ENCODE data around the gene RUNX1. TPM values are rescaled to one million over a fixed set of nuclear protein-coding genes. Genes with fewer than 3 reads are reported as not detected.

RUNX1 gene
- total RNA-seq, 1 donor from 2014 or later = 92.1 TPM

DNA sequence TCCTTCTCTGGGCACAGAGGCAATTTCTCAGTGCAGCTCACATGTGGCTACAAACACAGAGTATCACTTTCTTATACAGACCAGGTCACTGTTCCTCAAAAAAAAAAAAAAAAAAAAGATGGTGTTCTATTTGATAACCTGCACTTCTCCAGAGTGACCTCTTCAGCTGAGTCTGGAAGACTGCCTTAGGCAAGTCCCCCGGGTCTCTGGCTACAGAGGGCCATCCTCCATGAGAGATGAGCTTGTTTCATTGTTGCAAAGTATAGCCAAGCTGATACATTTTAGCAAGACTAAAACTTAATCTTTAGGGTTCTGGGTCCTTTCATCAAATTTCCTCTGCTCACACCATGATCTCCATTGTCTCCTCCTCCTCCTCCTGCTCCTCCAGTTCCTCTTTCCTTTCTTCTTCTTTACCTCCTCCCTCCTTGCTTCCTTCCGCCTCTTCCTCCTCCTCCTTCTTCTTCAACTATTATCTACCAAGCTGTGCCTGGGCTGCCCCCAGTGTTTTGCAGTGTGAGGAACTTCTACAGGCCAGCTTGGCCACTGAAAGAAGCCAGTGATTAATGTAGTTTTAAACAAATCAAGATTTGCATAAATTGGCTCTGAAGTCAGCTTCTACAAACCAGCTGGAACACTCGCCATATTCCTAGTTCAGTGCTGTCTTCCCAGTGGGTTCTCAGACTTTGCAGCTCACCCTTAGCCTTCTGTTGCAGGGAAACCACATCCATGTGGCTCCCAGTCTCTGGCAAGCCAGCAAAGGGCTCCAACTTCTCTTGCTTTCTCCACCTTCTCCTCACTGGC is 139.4 kb downstream of the RUNX1 start:
- Mint-ChIP-seq H3K27me3 (no peaks in the 10 kb centered on the region), H3K4me3 (no peak overlapping the region), H3K36me3 (ENCODE audit: low read depth) (peaks cover 7% of the 10 kb centered on the region), H3K9me3 (no peaks in the 10 kb centered on the region), H3K27ac (no peak overlapping the region), H3K4me1 (peaks cover 66% of the 10 kb centered on the region)
- DNase-seq (no peak), ATAC-seq (ENCODE audit: low read depth) (no peak)
- TF ChIP-seq, protein P1, sequence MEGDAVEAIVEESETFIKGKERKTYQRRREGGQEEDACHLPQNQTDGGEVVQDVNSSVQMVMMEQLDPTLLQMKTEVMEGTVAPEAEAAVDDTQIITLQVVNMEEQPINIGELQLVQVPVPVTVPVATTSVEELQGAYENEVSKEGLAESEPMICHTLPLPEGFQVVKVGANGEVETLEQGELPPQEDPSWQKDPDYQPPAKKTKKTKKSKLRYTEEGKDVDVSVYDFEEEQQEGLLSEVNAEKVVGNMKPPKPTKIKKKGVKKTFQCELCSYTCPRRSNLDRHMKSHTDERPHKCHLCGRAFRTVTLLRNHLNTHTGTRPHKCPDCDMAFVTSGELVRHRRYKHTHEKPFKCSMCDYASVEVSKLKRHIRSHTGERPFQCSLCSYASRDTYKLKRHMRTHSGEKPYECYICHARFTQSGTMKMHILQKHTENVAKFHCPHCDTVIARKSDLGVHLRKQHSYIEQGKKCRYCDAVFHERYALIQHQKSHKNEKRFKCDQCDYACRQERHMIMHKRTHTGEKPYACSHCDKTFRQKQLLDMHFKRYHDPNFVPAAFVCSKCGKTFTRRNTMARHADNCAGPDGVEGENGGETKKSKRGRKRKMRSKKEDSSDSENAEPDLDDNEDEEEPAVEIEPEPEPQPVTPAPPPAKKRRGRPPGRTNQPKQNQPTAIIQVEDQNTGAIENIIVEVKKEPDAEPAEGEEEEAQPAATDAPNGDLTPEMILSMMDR (IDR thresholded peaks at IDR 0.05) = no peak
- ChIA-PET CTCF (interaction anchor here (1.1 to 1.2 kb wide), 2 partner anchors 21 to 491 kb away, joined by 3 read pairs; no protein-coding TSS in a partner anchor), POLR2A (interaction anchor here (0.6 to 3.1 kb wide), 11 partner anchors 14 to 1160 kb away, joined by 3 to 24 read pairs (median 4); partner anchors contain the start of genes CBR1 and SETD4)
- intact Hi-C loops (cut with micrococcal nuclease) = loop anchor here (2.0 to 5.0 kb wide), 3 partner anchors 15 to 33 kb away; no protein-coding TSS in a partner anchor

DNA sequence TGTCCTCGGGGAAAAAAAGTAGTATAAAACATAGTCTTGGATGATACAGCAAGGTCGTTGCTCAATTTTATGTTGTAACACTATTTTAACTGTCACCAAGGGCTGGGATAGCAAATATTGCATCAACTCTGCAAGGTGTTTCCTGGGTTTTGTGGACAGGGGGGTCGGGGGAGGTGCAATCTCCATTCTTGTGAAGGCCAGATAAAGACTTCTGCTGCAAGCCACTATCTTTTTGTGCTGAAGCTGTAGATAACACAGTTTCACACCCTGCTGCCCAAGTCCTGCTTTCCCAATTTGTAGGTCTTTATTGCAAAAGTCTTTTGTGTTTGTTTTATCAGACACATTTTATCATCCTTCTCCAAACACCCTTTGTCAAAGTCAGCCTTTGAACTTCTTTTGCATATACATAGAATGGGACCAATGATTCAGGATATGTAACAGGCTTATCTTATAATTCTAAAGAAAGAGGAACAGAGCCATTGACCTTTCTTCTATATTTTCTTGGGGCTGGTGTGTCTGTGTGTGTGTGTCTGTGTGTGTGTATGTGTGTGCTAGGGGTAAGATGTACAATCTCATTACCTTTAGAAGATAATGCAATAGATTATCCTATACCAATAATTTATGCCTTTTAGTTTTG is 140.6 kb downstream of the RUNX1 start:
- H3K27me3 Mint-ChIP-seq = no peaks in the 10 kb centered on the region
- POLR2A ChIA-PET = interaction anchor here (0.6 to 0.9 kb wide), 2 partner anchors 15 to 530 kb away, joined by 3 to 4 read pairs; no protein-coding TSS in a partner anchor
- no peaks in the 10 kb centered on the region for H3K9me3 Mint-ChIP-seq
- peaks cover 2% of the 10 kb centered on the region for H3K36me3 Mint-ChIP-seq (ENCODE audit: low read depth)
- DNase-seq = no peak
- peak; percentile 40 for ATAC-seq (ENCODE audit: low read depth)
- H3K4me1 Mint-ChIP-seq = peaks cover 66% of the 10 kb centered on the region
- TF ChIP-seq, protein P1 (IDR thresholded peaks at IDR 0.05) = no peak
- CTCF ChIA-PET = no interaction called here
- intact Hi-C loops (cut with micrococcal nuclease) = loop anchor here (2.0 to 5.0 kb wide), 2 partner anchors 18 to 34 kb away; no protein-coding TSS in a partner anchor
- H3K4me3 Mint-ChIP-seq = peak overlapping the region; percentile 3
- H3K27ac Mint-ChIP-seq = no peak overlapping the region

DNA sequence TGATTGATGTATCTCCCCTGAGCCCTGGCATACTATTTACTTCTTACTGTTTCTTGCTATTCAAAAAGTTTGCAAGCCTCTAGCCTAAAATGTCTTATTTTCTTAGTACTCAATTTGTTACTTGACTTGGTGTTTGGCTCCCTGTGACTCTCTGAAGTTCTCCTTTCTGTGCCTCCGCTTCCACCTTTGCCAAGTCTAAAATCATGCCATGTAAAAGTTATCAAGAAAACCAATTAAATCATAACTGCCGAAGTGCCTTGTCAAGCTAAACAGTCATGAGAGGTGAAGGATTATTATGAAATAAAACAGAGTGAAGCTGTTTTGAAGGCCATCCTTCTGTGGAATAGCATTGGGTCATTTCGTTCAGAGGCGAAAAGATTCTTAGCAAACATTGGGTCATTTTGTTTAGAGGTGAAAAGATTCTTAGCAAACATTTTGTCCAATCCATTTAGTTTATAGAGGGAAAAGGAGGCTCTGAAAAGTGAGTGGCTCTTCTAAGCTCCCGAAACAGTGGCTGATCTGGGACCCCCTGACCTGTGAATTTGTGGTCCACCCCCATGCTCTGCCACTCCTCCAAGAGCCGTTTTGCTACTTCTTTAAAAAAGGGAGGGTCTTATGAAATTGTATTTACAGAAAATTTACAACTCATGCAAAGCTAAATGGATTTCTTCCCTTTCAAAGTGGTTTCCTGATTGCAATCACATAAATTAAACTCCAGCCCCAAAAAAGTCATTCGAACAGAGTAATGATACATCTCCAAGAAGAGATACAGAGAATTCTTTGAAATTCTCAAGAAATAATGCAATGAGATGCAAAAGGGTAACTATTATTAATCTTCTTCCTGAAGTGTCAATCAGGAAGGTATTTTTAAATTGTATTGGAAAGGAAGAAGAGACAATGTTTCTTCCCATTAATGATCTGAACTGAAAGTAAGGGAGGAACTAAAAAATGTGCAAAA is 141.4 kb downstream of the RUNX1 start:
- intact Hi-C loops (cut with micrococcal nuclease) = loop anchor here (2.0 to 5.0 kb wide), 2 partner anchors 17 to 35 kb away; no protein-coding TSS in a partner anchor
- ChIA-PET POLR2A (no interaction called here), CTCF (no interaction called here)
- peaks cover 58% of the 10 kb centered on the region for H3K4me1 Mint-ChIP-seq
- peak overlapping the region; percentile 3 for H3K4me3 Mint-ChIP-seq
- no peak for DNase-seq
- H3K27me3 Mint-ChIP-seq = no peaks in the 10 kb centered on the region
- no peak for ATAC-seq (ENCODE audit: low read depth)
- H3K36me3 Mint-ChIP-seq (ENCODE audit: low read depth) = peaks cover 2% of the 10 kb centered on the region
- TF ChIP-seq, protein P1 (IDR thresholded peaks at IDR 0.05) = no peak
- no peaks in the 10 kb centered on the region for H3K9me3 Mint-ChIP-seq
- no peak overlapping the region for H3K27ac Mint-ChIP-seq

DNA sequence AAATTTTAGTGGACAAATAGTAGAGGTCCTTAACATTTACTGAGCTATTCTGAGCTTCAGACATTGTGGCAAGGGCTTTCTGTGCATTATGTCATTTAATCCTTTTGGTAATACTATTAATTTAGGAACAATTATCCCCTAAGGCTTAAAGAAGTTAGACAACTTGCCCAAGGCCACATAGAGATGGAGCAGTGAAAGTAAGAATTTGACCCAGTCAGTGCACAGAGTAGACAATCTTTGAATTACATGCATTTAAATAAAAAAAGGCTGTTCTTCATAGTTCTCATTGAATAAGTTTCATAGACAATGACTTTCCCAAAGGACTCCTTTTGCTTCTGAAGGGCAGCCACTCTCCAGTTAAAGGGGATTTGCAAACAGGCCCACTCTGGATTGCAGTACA is 142.7 kb downstream of the RUNX1 start:
- ChIA-PET POLR2A (no interaction called here), CTCF (no interaction called here)
- DNase-seq (no peak), ATAC-seq (ENCODE audit: low read depth) (no peak)
- TF ChIP-seq, protein P1 (IDR thresholded peaks at IDR 0.05) = no peak
- Mint-ChIP-seq H3K27ac (no peak overlapping the region), H3K4me1 (peaks cover 45% of the 10 kb centered on the region), H3K27me3 (no peaks in the 10 kb centered on the region), H3K36me3 (ENCODE audit: low read depth) (peaks cover 2% of the 10 kb centered on the region), H3K9me3 (no peaks in the 10 kb centered on the region), H3K4me3 (no peak overlapping the region)
- intact Hi-C loops (cut with micrococcal nuclease) = loop anchor here (5.0 kb wide), 1 partner anchor 36 kb away; no protein-coding TSS in a partner anchor

All from activated B cell treated with CpG ODN at 0.5 μM for 24 hours (primary cell).